OCI-LY7 (cell line): ENCODE results near the gene WEE2.

Source experiments
- EZH2phosphoT487 ChIP-seq: fragments of 200-600 bp; sonication (generic); IDR thresholded peaks from 2 replicates; pipeline ENCODE4 v1.6.1; 2018; ENCODE audit warnings: low read depth, borderline replicate concordance, mild to moderate bottlenecking, mixed run types, antibody characterized with exemption, low read length, moderate library complexity, mixed read lengths
- TF ChIP-seq, protein P1 (sequence below): fragments of 200-600 bp; sonication (generic); conservative IDR thresholded peaks from 2 replicates; pipeline ENCODE4 v1.5.1; 2014; ENCODE audit warnings: mild to moderate bottlenecking, antibody characterized with exemption, low read length, moderate library complexity, mixed read lengths

DNA sequence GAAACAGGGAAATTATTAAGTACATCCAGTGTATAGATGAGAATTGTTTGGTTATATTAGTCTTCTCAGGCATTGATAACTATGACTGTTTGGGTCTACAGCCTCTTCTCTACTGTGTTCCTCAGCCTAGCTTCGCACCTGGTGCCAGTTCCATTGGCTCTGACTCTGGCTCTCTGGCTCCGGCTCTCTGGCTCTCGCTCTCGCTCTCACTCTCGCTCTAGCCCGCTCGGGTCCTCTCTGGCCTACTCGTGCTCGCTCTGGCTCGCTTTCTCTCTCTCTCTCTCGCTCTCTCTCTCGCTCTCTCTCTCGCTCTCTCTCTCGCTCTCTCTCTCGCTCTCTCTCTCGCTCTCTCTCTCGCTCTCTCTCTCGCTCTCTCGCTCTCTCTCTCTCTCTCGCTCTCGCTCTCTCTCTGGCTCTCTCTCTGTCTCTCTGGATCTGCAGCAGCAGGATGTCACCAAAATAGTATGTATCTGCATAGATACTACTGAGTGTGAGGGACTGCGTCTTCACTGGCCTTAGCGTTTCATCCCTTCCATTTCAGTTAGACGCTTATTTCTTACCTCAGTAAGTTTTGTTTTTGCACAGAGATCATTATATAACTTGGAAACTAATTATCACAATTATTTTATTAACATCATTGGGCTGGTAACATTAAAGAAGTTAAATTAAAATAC is 23.5 kb downstream of the WEE2 start:
- TF ChIP-seq, protein P1, sequence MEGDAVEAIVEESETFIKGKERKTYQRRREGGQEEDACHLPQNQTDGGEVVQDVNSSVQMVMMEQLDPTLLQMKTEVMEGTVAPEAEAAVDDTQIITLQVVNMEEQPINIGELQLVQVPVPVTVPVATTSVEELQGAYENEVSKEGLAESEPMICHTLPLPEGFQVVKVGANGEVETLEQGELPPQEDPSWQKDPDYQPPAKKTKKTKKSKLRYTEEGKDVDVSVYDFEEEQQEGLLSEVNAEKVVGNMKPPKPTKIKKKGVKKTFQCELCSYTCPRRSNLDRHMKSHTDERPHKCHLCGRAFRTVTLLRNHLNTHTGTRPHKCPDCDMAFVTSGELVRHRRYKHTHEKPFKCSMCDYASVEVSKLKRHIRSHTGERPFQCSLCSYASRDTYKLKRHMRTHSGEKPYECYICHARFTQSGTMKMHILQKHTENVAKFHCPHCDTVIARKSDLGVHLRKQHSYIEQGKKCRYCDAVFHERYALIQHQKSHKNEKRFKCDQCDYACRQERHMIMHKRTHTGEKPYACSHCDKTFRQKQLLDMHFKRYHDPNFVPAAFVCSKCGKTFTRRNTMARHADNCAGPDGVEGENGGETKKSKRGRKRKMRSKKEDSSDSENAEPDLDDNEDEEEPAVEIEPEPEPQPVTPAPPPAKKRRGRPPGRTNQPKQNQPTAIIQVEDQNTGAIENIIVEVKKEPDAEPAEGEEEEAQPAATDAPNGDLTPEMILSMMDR = no peak
- no peak for TF ChIP-seq EZH2phosphoT487
